Measurements from ENCODE around the gene RDX. TPM values are rescaled to one million over a fixed set of nuclear protein-coding genes. Genes with fewer than 3 reads are reported as not detected.

RDX gene
- 118 TPM for total RNA-seq
- long read RNA-seq, full-length matches to known transcripts: 20 of 105 reads
- long read RNA-seq, partial matches to known transcripts: 60 of 105 reads
- long read RNA-seq, other reads (novel, unspliced or antisense): 25 of 105 reads

DNA sequence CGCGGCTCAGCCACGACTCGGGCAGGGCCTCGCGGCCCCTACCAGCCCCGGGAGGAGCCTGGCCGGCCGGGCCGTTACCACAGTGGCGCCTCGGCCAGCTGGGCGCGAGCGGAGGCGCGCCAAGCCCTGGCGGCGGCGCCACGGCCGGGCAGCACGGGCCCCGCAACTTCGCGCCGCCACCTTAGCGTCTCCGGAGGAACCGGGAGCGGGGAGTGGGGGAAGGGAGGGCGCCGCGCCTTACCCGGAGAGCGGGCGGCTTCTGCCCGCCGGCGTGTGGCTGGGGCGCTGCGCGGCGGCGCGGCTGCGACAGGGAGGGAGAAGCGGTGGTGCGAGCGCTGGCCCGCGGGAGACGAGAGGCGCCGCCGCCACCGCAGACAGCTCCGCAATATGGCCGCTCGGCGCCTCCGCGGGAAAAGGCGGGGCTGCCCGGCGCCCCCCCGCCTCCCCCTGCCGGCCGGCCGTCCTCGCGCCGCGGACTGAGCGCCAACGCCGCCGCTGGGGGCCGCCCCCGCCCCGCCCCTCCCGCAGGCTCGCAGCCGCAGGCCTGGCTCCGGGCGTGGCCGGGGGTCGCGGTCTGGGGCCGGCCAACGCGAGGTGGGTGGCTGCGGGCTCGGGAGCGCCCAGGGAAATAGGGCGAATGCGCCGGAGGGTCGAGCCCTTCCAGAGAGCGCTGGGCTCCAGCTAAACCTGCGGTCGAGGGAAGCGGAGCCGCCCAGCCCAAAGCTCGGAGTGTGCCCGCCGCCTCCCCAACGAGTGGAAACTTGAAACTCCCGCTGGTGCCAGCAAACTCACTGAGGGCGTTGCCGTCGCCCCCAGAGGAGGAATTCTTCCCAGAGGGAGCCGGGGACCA lies at the start of gene RDX:
Gene RDX (minus strand): TSS at position 389 of the 850 bp plus-strand sequence. CDS start 16,922 bp downstream, outside the sequence.
- intact Hi-C loops (cut with DNase I): loop anchor here (5.0 to 10.0 kb wide), 2 partner anchors 68 to 131 kb away; partner anchors contain the start of gene FDX1
- DNase-seq (ENCODE audit: low spot score): peak; percentile 86

GRCh38 chr11:110345743-110346142 lies 49.3 kb upstream of the RDX start:
- intact Hi-C loops (cut with DNase I): no loop called here

GRCh38 chr11:110340436-110340835 lies 44.0 kb upstream of the RDX start:
- DNase-seq (ENCODE audit: low spot score): no peak
- intact Hi-C loops (cut with DNase I): no loop called here

More at GRCh38 chr11:110345743-110346142, 49.3 kb upstream of the RDX start:
- DNase-seq (ENCODE audit: low spot score): no peak

- intact Hi-C loops (cut with DNase I): no loop called here
Observed at GRCh38 chr11:110339456-110340250, 43.2 kb upstream of the RDX start.

GRCh38 chr11:110338684-110339083 lies 42.3 kb upstream of the RDX start:
- intact Hi-C loops (cut with DNase I): no loop called here

More at GRCh38 chr11:110339456-110340250, 43.2 kb upstream of the RDX start:
- DNase-seq (ENCODE audit: low spot score): no peak

GRCh38 chr11:110337570-110338193 lies 41.3 kb upstream of the RDX start:
- intact Hi-C loops (cut with DNase I): no loop called here
- DNase-seq (ENCODE audit: low spot score): no peak

More at GRCh38 chr11:110338684-110339083, 42.3 kb upstream of the RDX start:
- DNase-seq (ENCODE audit: low spot score): no peak

- intact Hi-C loops (cut with DNase I): no loop called here
- no peak for DNase-seq (ENCODE audit: low spot score)
Observed at GRCh38 chr11:110336054-110336453, 39.6 kb upstream of the RDX start.

DNA sequence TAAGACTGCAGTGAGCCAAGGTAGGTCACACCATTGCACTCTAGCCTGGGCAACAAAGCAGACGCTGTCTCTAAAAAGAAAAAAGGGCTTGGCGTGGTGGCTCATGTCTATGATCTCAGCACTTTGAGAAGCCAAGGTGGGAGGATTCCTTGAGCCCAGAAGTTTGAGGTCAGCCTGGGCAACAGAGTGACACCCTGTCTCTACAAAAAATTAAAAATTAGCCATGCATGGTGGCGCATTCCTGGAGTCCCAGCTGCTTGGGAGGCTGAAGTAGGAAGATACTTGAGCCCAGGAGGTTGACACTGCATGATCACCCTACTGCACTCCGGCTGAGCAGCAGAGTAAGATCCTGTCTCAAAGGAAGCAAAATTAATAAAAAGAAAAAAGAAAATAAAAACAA lies 38.9 kb upstream of the RDX start:
- intact Hi-C loops (cut with DNase I): no loop called here

DNA sequence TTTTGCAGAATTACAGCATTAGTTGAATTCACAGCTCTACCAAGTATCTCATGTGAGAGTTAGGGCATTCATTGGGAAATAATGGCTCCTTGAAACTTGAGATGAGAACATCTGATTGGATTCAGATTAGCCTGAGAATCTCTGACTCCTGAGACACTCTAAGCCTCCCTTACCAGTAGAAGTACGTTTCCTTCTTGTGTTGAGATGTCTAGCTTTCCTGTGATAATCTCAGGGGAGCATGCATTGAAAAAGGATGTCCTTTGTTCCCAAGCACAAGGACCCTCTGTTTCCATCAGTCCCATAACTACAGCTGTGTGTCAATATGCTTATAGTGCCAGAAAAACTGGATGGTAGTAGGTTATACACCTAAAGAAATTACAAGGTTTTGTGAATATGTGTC lies 35.2 kb upstream of the RDX start:
- intact Hi-C loops (cut with DNase I): no loop called here
- no peak for DNase-seq (ENCODE audit: low spot score)

More for the DNA sequence above, 38.9 kb upstream of the RDX start:
- no peak for DNase-seq (ENCODE audit: low spot score)

DNA sequence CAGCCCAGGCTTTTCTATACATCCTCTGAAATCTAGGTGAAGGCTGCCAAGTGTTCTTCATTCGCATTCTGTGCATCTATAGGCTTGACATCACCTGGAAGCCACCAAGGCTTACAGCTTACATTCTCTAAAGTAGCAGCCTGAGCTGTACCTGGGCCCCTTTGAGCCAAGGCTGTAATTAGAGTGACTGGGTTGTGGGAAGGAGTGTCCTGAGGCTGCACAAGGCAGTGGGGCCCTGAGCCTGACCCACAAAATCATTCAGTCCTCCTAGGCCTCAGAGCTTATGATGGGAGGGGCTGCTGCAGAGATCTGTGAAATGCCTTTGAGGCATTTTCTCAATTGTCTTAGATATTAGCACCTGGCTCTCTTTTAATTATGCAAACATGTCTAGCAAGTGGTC lies 33.0 kb upstream of the RDX start:
- intact Hi-C loops (cut with DNase I): no loop called here
- no peak for DNase-seq (ENCODE audit: low spot score)

GRCh38 chr11:110327508-110327907 lies 31.1 kb upstream of the RDX start:
- intact Hi-C loops (cut with DNase I): no loop called here
- DNase-seq (ENCODE audit: low spot score): no peak

- intact Hi-C loops (cut with DNase I): no loop called here
- DNase-seq (ENCODE audit: low spot score): no peak
Observed at GRCh38 chr11:110323786-110324185, 27.4 kb upstream of the RDX start.

DNA sequence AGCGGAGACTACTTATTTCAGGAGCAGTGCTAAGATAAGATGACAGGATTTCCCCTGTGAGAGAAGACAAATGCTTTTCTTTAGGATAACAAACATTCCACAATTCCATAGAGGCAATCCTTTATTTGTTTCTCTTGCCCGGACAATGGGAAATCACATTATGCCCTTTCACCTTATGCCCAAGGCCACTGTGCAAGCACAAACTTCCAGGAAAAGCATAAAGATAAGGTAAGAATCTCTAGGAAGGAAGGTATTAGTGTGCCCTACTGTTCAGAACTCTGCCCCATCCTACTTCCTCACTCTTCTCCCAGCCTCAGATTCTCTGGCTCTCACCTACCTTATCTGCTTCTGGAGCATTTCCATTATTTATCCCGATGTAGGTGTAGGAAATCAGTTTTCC lies 23.1 kb upstream of the RDX start:
- intact Hi-C loops (cut with DNase I): no loop called here
- DNase-seq (ENCODE audit: low spot score): no peak

GRCh38 chr11:110318638-110319404 lies 22.4 kb upstream of the RDX start:
- intact Hi-C loops (cut with DNase I): no loop called here
- no peak for DNase-seq (ENCODE audit: low spot score)

- intact Hi-C loops (cut with DNase I): no loop called here
Observed at GRCh38 chr11:110317516-110317932, 21.1 kb upstream of the RDX start.

DNA sequence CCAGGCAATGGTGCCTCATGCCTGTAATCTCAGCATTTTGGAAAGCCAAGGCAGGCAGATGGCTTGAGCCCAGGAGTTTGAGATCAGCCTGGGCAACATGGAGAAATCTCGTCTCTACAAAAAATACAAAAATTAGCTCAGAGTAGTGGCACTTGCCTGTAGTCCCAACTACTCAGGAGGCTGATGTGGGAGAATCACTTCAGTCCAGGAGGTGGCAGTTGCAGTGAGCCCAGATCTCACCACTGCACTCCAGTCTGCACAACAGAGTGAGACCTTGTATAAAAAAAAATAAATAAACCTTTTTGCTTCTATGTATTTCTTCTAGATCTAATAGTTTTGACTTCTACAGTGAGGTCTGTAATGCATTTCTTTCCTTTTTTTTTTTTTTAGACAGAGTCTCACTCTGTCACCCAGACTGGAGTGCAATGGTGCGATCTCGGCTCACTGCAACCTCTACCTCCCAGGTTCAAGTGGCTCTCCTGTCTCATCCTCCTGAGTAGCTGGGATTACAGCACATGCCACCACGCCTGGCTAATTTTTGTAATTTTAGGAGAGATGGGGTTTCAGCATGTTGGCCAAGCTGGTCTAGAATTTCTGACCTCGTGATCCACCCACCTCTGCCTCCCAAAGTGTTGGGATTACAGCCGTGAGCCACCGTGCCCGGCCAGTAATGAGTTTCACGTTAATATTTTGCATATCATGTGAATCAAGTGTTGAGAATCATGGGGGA lies 18.1 kb upstream of the RDX start:
- intact Hi-C loops (cut with DNase I): no loop called here
- DNase-seq (ENCODE audit: low spot score): no peak

More at GRCh38 chr11:110317516-110317932, 21.1 kb upstream of the RDX start:
- DNase-seq (ENCODE audit: low spot score): no peak

GRCh38 chr11:110312670-110313069 lies 16.3 kb upstream of the RDX start:
- intact Hi-C loops (cut with DNase I): no loop called here
- DNase-seq (ENCODE audit: low spot score): no peak

DNA sequence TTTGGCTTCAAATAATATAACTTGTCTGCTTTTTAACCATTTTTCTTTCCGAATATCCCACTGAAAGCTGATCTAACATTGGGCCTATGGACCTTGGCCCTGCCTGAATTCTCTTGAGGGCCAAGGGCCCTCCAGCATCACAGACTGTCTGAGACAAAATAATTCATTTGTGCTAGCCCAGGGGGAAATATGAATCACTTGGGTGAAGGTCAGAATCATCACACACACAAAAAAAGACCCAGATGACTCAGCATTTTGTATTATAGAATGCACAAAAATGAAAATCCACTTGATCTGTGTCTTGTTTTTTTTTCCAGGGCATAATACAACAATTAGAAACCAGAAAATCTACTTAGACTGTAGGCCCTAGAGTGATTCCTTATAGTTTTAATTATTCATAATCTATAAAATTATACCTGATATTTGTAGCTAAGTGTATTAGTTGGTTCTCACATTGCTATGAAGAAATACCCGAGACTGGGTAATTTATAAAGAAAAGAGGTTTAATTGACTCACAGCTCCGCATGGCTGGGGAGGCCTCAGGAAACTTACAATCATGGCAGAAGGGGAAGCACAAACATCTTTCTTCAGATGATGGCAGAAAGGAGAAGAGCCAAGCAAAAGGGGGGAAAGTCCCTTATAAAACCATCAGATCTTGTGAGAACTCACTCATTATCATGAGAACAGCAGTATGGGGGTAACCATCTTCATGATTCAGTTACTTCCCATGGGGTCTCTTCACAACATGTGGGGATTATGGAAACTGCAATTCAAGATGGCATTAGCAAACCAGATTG lies 15.6 kb upstream of the RDX start:
- DNase-seq (ENCODE audit: low spot score): no peak
- intact Hi-C loops (cut with DNase I): no loop called here

Measured in cardiac septum (tissue), 1 donor.